NCI-H524 (cell line): ENCODE data around the gene SRRM1.
"Not testable (repeated sequence)": the region's sequence is repeated elsewhere in the genome, so short reads cannot be mapped to it uniquely, and the experiment has no call there.

Experiments
- DNase-seq, 2 experiments: peaks; one replicate each; lab custom pipeline; 2025; lab: John Stamatoyannopoulos, UW

SRRM1 gene

DNA sequence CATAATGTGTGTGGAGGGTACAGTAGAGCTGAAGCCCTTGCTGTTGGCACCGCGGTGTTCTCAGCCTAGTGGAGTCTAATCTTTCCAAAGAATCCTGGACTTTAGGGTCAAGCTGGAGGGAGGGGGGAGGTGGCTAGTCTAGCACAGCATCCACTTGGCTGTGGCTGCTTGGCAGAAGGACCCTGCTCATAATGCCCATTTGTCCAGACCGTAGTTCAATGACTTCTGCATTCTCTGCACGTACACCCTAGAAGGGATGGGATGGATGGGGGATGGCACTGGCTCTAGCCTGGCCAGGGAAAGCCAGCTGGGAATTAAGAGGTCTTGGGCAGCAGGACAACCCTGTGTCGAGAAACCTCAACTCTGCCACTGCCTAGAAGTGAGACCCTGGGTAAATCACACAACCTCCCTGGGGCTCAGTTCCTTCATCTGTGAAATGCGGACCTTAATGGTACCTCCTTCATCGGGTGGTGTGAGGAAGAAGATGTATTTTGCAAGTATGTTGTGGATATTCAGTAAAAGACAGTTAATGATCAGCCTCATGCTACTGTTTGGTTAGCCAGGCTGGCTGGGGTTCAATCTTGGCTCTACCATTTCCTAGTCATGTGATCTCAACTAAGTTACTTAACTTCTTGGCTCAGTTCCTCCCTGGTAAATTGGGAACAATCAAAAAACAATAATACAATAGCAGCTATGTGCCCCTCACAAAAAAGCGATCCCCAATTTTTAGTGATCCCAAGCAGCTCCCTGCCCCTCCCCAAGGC is 75.0 kb downstream of the SRRM1 start:
- DNase-seq = no peak

DNA sequence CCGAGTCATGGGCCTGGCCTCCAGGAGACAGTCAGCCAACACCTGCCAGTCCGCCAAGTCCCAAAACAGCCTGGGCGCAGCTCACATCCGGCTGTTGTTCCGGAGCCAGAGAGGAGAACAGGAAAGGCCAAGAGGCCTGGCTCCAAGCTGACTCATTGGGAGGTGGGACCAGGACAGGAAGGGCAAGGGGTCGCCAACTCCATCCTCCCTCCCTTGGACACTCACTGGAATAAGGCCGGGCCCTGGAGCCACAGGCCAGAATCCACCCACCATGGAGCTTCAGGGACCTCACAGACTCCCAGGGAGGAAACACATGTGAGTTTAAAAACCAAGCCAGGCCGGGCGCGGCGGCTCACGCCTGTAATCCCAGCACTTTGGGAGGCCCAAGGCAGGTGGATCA is 77.0 kb downstream of the SRRM1 start:
- DNase-seq = no peak

GRCh38 chr1:24721533-24721932 is 78.4 kb downstream of the SRRM1 start:
- DNase-seq = no peak

- DNase-seq = not testable (repeated sequence)
Observed at GRCh38 chr1:24722073-24723035, 79.3 kb downstream of the SRRM1 start.
